Neural crest cell (in vitro differentiated cells): ENCODE results near the gene HMCN1. TPM values are rescaled to one million over a fixed set of nuclear protein-coding genes. Genes with fewer than 3 reads are reported as not detected.

Experiments
- DNase-seq: peaks from one replicate; pipeline ENCODE4 v3.0.0; 2021; ENCODE audit warnings: low read depth, mixed read lengths, low spot score
- H3K27ac Mint-ChIP-seq: one replicate; pipeline ENCODE4 v1.8.0; 2021; ENCODE audit warnings: mild to moderate bottlenecking, mixed read lengths; ENCODE audit not compliant: unreplicated experiment
- H3K27me3 Mint-ChIP-seq: 2 replicates; pipeline ENCODE4 v1.8.0; 2021; ENCODE audit warnings: low read depth, mild to moderate bottlenecking, mixed read lengths
- H3K36me3 Mint-ChIP-seq: 2 replicates; pipeline ENCODE4 v1.8.0; 2021; ENCODE audit warnings: low read depth, mild to moderate bottlenecking, mixed read lengths
- H3K4me1 Mint-ChIP-seq: 2 replicates; pipeline ENCODE4 v1.8.0; 2021; ENCODE audit warnings: mixed read lengths
- H3K4me3 Mint-ChIP-seq: one replicate; pipeline ENCODE4 v1.8.0; 2021; ENCODE audit warnings: mild to moderate bottlenecking, mixed read lengths
- H3K9me3 Mint-ChIP-seq: 2 replicates; pipeline ENCODE4 v1.8.0; 2021; ENCODE audit warnings: mixed read lengths
- CTCF ChIP-seq: fragments of 200-600 bp; sonication (generic); conservative IDR thresholded peaks from 2 replicates; pipeline ENCODE4 v1.5.0; 2021; ENCODE audit warnings: antibody characterized with exemption, mild to moderate bottlenecking
- total RNA-seq: library from RNA; stranded (reverse); gene quantifications from 2 replicates; pipeline ENCODE4 v1.2.1, GENCODE V29; 2021

Gene HMCN1
- total RNA-seq, 1 donor from 2014 or later = 16.6 TPM

GRCh38 chr1:185935360-185935759 is 201.2 kb downstream of the HMCN1 start:
- no peaks in the 10 kb centered on the region for H3K36me3 Mint-ChIP-seq
- no peak for DNase-seq
- TF ChIP-seq CTCF = no peak
- H3K9me3 Mint-ChIP-seq = no peaks in the 10 kb centered on the region
- H3K4me1 Mint-ChIP-seq = peaks cover 4% of the 10 kb centered on the region
- H3K27me3 Mint-ChIP-seq = no peaks in the 10 kb centered on the region
- H3K4me3 Mint-ChIP-seq = no peak overlapping the region
- no peak overlapping the region for H3K27ac Mint-ChIP-seq

- Mint-ChIP-seq H3K27me3 (no peaks in the 10 kb centered on the region), H3K27ac (peak overlapping the region; percentile 5), H3K4me1 (peaks cover 4% of the 10 kb centered on the region), H3K36me3 (no peaks in the 10 kb centered on the region), H3K9me3 (no peaks in the 10 kb centered on the region), H3K4me3 (no peak overlapping the region)
- no peak for DNase-seq
- no peak for TF ChIP-seq CTCF
Observed at GRCh38 chr1:185936641-185937040, 202.4 kb downstream of the HMCN1 start.

GRCh38 chr1:185938396-185938795 is 204.2 kb downstream of the HMCN1 start:
- Mint-ChIP-seq H3K9me3 (no peaks in the 10 kb centered on the region), H3K4me3 (no peak overlapping the region), H3K36me3 (no peaks in the 10 kb centered on the region), H3K27ac (no peak overlapping the region), H3K27me3 (no peaks in the 10 kb centered on the region), H3K4me1 (peaks cover 4% of the 10 kb centered on the region)
- no peak for TF ChIP-seq CTCF
- no peak for DNase-seq

GRCh38 chr1:185939142-185939541 is 205.0 kb downstream of the HMCN1 start:
- H3K4me1 Mint-ChIP-seq = peaks cover 4% of the 10 kb centered on the region
- no peak for TF ChIP-seq CTCF
- no peak overlapping the region for H3K4me3 Mint-ChIP-seq
- DNase-seq = no peak
- H3K36me3 Mint-ChIP-seq = no peaks in the 10 kb centered on the region
- H3K27me3 Mint-ChIP-seq = no peaks in the 10 kb centered on the region
- H3K9me3 Mint-ChIP-seq = no peaks in the 10 kb centered on the region
- peak overlapping the region; percentile 71 for H3K27ac Mint-ChIP-seq

- peaks cover 4% of the 10 kb centered on the region for H3K4me1 Mint-ChIP-seq
- no peak for TF ChIP-seq CTCF
- H3K4me3 Mint-ChIP-seq = no peak overlapping the region
- no peaks in the 10 kb centered on the region for H3K27me3 Mint-ChIP-seq
- no peak overlapping the region for H3K27ac Mint-ChIP-seq
- DNase-seq = no peak
- no peaks in the 10 kb centered on the region for H3K36me3 Mint-ChIP-seq
- no peaks in the 10 kb centered on the region for H3K9me3 Mint-ChIP-seq
Observed at GRCh38 chr1:185942961-185943360, 208.8 kb downstream of the HMCN1 start.

GRCh38 chr1:185956881-185957280 is 222.7 kb downstream of the HMCN1 start:
- H3K4me1 Mint-ChIP-seq = peaks cover 8% of the 10 kb centered on the region
- no peak for DNase-seq
- TF ChIP-seq CTCF = no peak

More at GRCh38 chr1:185956881-185957280, 222.7 kb downstream of the HMCN1 start:
- no peaks in the 10 kb centered on the region for H3K27me3 Mint-ChIP-seq
- H3K4me3 Mint-ChIP-seq = no peak overlapping the region
- H3K36me3 Mint-ChIP-seq = no peaks in the 10 kb centered on the region
- H3K27ac Mint-ChIP-seq = peak overlapping the region; percentile 32
- no peaks in the 10 kb centered on the region for H3K9me3 Mint-ChIP-seq
